GM23248 (cell line): ENCODE measurements around the gene VPS72. TPM values are rescaled to one million over a fixed set of nuclear protein-coding genes. Genes with fewer than 3 reads are reported as not detected.

Experiments
- DNase-seq: peaks from one replicate; pipeline ENCODE4 v3.0.0-alpha.2; 2015
- H2AFZ ChIP-seq: fragments of 200-600 bp; sonication (generic); 2 replicates; pipeline ENCODE4 v1.6.1; 2016; ENCODE audit warnings: antibody characterized with exemption
- H3F3A ChIP-seq: fragments of 200-600 bp; sonication (generic); 2 replicates; pipeline ENCODE4 v1.6.1; 2016; ENCODE audit warnings: mild to moderate bottlenecking, antibody characterized with exemption, mixed run types; ENCODE audit not compliant: insufficient read depth
- H3K27ac ChIP-seq: fragments of 200-600 bp; sonication (generic); 2 replicates; pipeline ENCODE4 v1.5.1; 2016; ENCODE audit warnings: mild to moderate bottlenecking
- H3K27me3 ChIP-seq: fragments of 200-600 bp; sonication (generic); replicated peaks from 2 replicates; pipeline ENCODE4 v1.6.1; 2016; ENCODE audit warnings: mild to moderate bottlenecking; ENCODE audit not compliant: insufficient read depth
- H3K36me3 ChIP-seq: fragments of 200-600 bp; sonication (generic); 2 replicates; pipeline ENCODE4 v1.6.1; 2016; ENCODE audit warnings: low read depth, mild to moderate bottlenecking
- H3K4me1 ChIP-seq: fragments of 200-600 bp; sonication (generic); 2 replicates; pipeline ENCODE4 v1.6.1; 2016; ENCODE audit warnings: mild to moderate bottlenecking; ENCODE audit not compliant: insufficient read depth
- H3K4me2 ChIP-seq: fragments of 200-600 bp; sonication (generic); one replicate; pipeline ENCODE4 v1.6.1; 2016; ENCODE audit warnings: mild to moderate bottlenecking; ENCODE audit not compliant: unreplicated experiment
- H3K4me3 ChIP-seq: fragments of 200-600 bp; sonication (generic); 2 replicates; pipeline ENCODE4 v1.5.1; 2016; ENCODE audit warnings: mild to moderate bottlenecking
- H3K79me2 ChIP-seq: fragments of 200-600 bp; sonication (generic); 2 replicates; pipeline ENCODE4 v1.6.1; 2016; ENCODE audit warnings: mild to moderate bottlenecking; ENCODE audit not compliant: insufficient read depth
- H3K9ac ChIP-seq: fragments of 200-600 bp; sonication (generic); 2 replicates; pipeline ENCODE4 v1.6.1; 2016; ENCODE audit warnings: mild to moderate bottlenecking
- H3K9me2 ChIP-seq: fragments of 200-600 bp; sonication (generic); 2 replicates; pipeline ENCODE4 v1.6.1; 2016; ENCODE audit warnings: mixed run types, mild to moderate bottlenecking, moderate library complexity; ENCODE audit not compliant: insufficient read depth
- H3K9me3 ChIP-seq: fragments of 200-600 bp; sonication (generic); one replicate; pipeline ENCODE4 v1.6.1; 2017; ENCODE audit warnings: low read depth
- H4K20me1 ChIP-seq: fragments of 200-600 bp; sonication (generic); 2 replicates; pipeline ENCODE4 v1.6.0; 2016; ENCODE audit not compliant: insufficient read depth
- EZH2 ChIP-seq: fragments of 200-600 bp; sonication (generic); IDR thresholded peaks from 2 replicates; pipeline ENCODE4 v1.6.1; 2018; ENCODE audit warnings: antibody characterized with exemption, mild to moderate bottlenecking; ENCODE audit not compliant: insufficient read depth, poor library complexity, severe bottlenecking
- EZH2phosphoT487 ChIP-seq: fragments of 200-600 bp; sonication (generic); IDR thresholded peaks from 2 replicates; pipeline ENCODE4 v1.6.1; 2018; ENCODE audit warnings: antibody characterized with exemption, moderate library complexity, mild to moderate bottlenecking, low read depth; ENCODE audit not compliant: insufficient read depth
- WGBS, 2 experiments: methylation state at CpG; one replicate each; pipeline ENCODE4 v1.1.6; 2015 to 2017; ENCODE audit warnings: low lambda C conversion rate in 2 of 2, low coverage in 1 of 2; ENCODE audit errors: missing lambda C conversion rate in 2 of 2; 5-methylcytosine and 5-hydroxymethylcytosine counted together
- in situ Hi-C: fragments of 300-500 bp; cut with MboI; formaldehyde crosslinking; loops from 2 replicates; pipeline ENCODE4 v1.15.0; 2020
- polyA plus RNA-seq: library from polyadenylated mRNA; unstranded; fragments of >200 nt; fragmentation: Nextera tagmentation; extraction: Ambion mirVana; gene quantifications from 2 replicates; pipeline ENCODE4 v1.2.1, GENCODE V29; 2016
- total RNA-seq: library from RNA; depleted of rRNA; stranded (reverse); fragments of >200 nt; shearing (Covaris generic); gene quantifications from 2 replicates; pipeline ENCODE4 v1.2.3, GENCODE V29; 2014

VPS72 gene
- total and polyA plus RNA-seq, 2 experiments from 2014 or later, result 45.0 to 46.5 TPM

GRCh38 chr1:151146412-151147131 lies 43.4 kb downstream of the VPS72 start, which contains the start of gene SEMA6C:
SEMA6C (minus strand) TSS chr1:151146631; CDS start chr1:151142621, 4,010 bp downstream.
- Histone ChIP-seq H3K36me3 (no peaks in the 10 kb centered on the region), H3F3A (peaks cover 8% of the 10 kb centered on the region), H3K4me1 (0 out of 2 replicates have a peak, but pooled peaks cover 7% of the 10 kb centered on the region), H3K9ac (peak within 1 kb of the TSS; percentile 76), H3K9me2 (no peaks in the 10 kb centered on the region), H2AFZ (peak within 1 kb of the TSS; percentile 93), H3K27me3 (no peaks in the 10 kb centered on the region), H4K20me1 (no peaks in the 10 kb centered on the region), H3K9me3 (no peaks in the 10 kb centered on the region), H3K27ac (peak within 1 kb of the TSS; percentile 58), H3K79me2 (no peaks in the 10 kb centered on the region), H3K4me2 (peak within 1 kb of the TSS; percentile 94), H3K4me3 (peak within 1 kb of the TSS; percentile 82)
- peak; percentile 96 for DNase-seq
- WGBS, 2 experiments, result 1 to 2% methylated on average over 43 to 61 of the region's 61 CpGs
- TF ChIP-seq EZH2phosphoT487 (no peak), EZH2 (no peak)
- in situ Hi-C loops, result no loop called here

- no peaks in the 10 kb centered on the region for H3K79me2 ChIP-seq
- peak; percentile 53 for DNase-seq
- in situ Hi-C loops, result no loop called here
- no peaks in the 10 kb centered on the region for H3K36me3 ChIP-seq
- H3K4me1 ChIP-seq, result 0 out of 2 replicates have a peak, but pooled peaks cover 7% of the 10 kb centered on the region
- TF ChIP-seq EZH2phosphoT487 (no peak), EZH2 (no peak)
- H2AFZ ChIP-seq, result peak overlapping the region; percentile 93
- no peaks in the 10 kb centered on the region for H3K9me2 ChIP-seq
- H3K27me3 ChIP-seq, result no peaks in the 10 kb centered on the region
- peaks cover 8% of the 10 kb centered on the region for H3F3A ChIP-seq
- no peaks in the 10 kb centered on the region for H3K9me3 ChIP-seq
- H3K9ac ChIP-seq, result peak overlapping the region; percentile 76
- H3K4me2 ChIP-seq, result peak overlapping the region; percentile 94
- peak overlapping the region; percentile 82 for H3K4me3 ChIP-seq
- no peaks in the 10 kb centered on the region for H4K20me1 ChIP-seq
- 0 to 1% methylated on average over 15 to 26 of the region's 26 CpGs for WGBS, 2 experiments
- no peak overlapping the region for H3K27ac ChIP-seq
These were observed 44.0 kb downstream of the VPS72 start for GRCh38 chr1:151146072-151146411.

GRCh38 chr1:151145304-151146071 lies 44.5 kb downstream of the VPS72 start:
- Histone ChIP-seq H3K36me3 (no peaks in the 10 kb centered on the region), H3K4me1 (0 out of 2 replicates have a peak, but pooled peaks cover 7% of the 10 kb centered on the region), H3K9me2 (no peaks in the 10 kb centered on the region), H3K9me3 (no peaks in the 10 kb centered on the region), H3F3A (peaks cover 8% of the 10 kb centered on the region), H3K27me3 (no peaks in the 10 kb centered on the region), H4K20me1 (no peaks in the 10 kb centered on the region), H3K9ac (peak overlapping the region; percentile 76), H3K79me2 (no peaks in the 10 kb centered on the region), H3K4me3 (peak overlapping the region; percentile 82), H3K27ac (no peak overlapping the region), H2AFZ (peak overlapping the region; percentile 93), H3K4me2 (peak overlapping the region; percentile 94)
- TF ChIP-seq EZH2 (no peak), EZH2phosphoT487 (no peak)
- in situ Hi-C loops, result no loop called here
- WGBS, 2 experiments, result 15 to 20% methylated on average over 32 to 40 of the region's 43 CpGs
- peak; percentile 64 for DNase-seq

- Histone ChIP-seq H4K20me1 (no peaks in the 10 kb centered on the region), H3K9ac (no peak overlapping the region), H3K9me3 (no peaks in the 10 kb centered on the region), H3K4me2 (no peak overlapping the region), H3K4me3 (no peak overlapping the region), H3K9me2 (no peaks in the 10 kb centered on the region), H3K27me3 (no peaks in the 10 kb centered on the region), H3K79me2 (no peaks in the 10 kb centered on the region), H3K27ac (no peak overlapping the region), H3F3A (peaks cover 8% of the 10 kb centered on the region), H3K4me1 (0 out of 2 replicates have a peak, but pooled peaks cover 7% of the 10 kb centered on the region), H2AFZ (no peak overlapping the region), H3K36me3 (no peaks in the 10 kb centered on the region)
- no peak for TF ChIP-seq EZH2phosphoT487
- TF ChIP-seq EZH2, result no peak
- 40 to 42% methylated on average over 7 of the region's 7 CpGs for WGBS, 2 experiments
- in situ Hi-C loops, result no loop called here
- peak; percentile 35 for DNase-seq
These were observed 45.3 kb downstream of the VPS72 start for GRCh38 chr1:151144474-151145303.
